ENCODE measurements around the gene PDIK1L. TPM values are rescaled to one million over a fixed set of nuclear protein-coding genes. Genes with fewer than 3 reads are reported as not detected.
A peak's percentile ranks its signal among the peaks of the same experiment; 100 is the strongest.

PDIK1L gene
- total RNA-seq (10 to 100 TPM; 23.1 to 23.5 TPM), polyA plus RNA-seq (1 to 10 TPM; 3.5 to 5.1 (median 3.7) TPM), total RNA-seq (10.3 to 43.3 (median 23.1) reads per million in 6 experiments)

DNA sequence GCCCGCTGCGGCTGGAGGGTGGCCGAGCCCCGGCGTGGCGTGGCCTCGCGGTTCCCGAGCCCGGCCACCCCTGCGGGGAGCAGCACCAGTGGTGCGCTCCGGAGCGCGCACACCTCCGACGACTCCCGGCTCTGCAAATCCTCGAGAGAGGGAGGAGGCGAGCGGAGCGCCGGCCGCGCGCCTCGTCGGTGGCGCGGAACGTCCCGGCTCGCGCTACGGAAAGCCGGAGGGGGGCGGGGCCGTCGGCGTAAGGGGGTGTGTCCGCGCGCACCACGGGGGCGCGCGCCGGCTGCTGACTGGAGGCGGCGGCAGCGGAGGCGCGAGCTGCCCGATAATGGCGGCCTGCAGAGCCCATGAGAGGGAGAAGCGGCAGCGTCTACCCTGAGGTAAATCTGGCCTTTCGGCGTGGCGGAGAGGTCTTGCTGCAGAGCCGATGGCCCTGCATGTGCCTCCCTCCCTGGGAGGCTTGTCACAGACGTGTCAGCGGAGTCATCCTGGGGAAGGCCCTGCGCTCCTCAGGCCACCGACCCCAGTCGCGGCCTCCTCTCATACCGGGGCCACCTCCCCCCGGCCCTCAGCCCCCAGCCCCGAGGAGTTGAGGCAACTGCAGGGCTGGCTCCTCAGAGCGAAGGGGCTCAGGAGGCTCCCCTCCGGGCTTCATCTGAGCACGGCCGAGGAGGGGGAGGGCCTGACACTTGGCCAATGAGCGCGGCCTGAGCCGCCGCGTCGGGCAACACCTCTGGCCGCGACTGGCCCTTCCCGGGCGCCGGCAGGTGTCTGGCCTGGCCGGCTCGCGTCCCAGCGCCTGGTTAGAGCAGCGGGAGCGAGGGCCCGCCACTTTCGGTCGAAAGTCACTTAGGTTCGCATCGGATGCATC is at the start of gene PDIK1L:
PDIK1L (plus strand) TSS at position 295 of the 877 bp plus-strand sequence. CDS start 2,485 bp downstream, outside the sequence.
- peak; percentile 80 to 89 for ATAC-seq
- Mint-ChIP-seq H3K9me3 (no peaks in the 10 kb centered on the region), H3K27me3 (no peaks in the 10 kb centered on the region), H3K4me3 (peak within 1 kb of the TSS; percentile 91 to 98 (median 94)), H3K36me3 (peaks cover 0 to 22% (median 0%) of the 10 kb centered on the region in 3 donors), H3K27ac (peak within 1 kb of the TSS; percentile 82 to 97 (median 95)), H3K4me1 (peaks cover 14 to 33% (median 23%) of the 10 kb centered on the region in 4 donors)
- DNase-seq = peak; percentile 90 to 98 (median 94)
- POLR2A ChIA-PET = interaction anchor here (0.5 to 3.6 kb wide), 15 partner anchors 9 to 279 kb away, joined by 3 to 35 read pairs (median 3); partner anchors contain the start of genes CEP85 and ZNF593

DNA sequence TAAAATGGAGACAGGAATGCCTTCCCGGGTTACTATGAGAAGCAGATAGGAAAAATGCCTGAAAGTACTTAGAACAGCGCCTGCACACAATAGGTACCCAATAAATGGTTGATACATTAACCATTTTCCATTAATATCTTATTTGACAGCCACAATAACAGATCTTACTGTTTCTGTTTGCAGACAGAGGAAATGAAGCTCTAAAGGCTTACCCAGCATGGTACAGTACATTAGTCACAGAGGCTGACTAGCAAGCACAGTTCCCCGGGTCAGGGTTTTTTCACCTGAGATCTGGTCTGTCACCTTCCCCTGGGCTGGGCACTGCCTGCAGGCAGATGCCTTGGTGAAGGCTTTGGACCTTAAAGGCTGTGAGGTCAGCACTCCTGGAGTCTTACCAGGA is 47.1 kb upstream of the PDIK1L start:
- Mint-ChIP-seq H3K27ac (peak overlapping the region in 2 of 10 donors; percentile 58 to 71), H3K4me1 (peaks cover 0 to 2% (median 0%) of the 10 kb centered on the region in 4 donors), H3K27me3 (peaks cover 6 to 26% (median 8%) of the 10 kb centered on the region in 5 donors), H3K36me3 (no peaks in the 10 kb centered on the region), H3K4me3 (no peak overlapping the region), H3K9me3 (no peaks in the 10 kb centered on the region)
- ATAC-seq (no peak), DNase-seq (no peak)
- POLR2A ChIA-PET = interaction anchor here (0.5 kb wide), 1 partner anchor 9 kb away, joined by 4 read pairs; no protein-coding TSS in a partner anchor

DNA sequence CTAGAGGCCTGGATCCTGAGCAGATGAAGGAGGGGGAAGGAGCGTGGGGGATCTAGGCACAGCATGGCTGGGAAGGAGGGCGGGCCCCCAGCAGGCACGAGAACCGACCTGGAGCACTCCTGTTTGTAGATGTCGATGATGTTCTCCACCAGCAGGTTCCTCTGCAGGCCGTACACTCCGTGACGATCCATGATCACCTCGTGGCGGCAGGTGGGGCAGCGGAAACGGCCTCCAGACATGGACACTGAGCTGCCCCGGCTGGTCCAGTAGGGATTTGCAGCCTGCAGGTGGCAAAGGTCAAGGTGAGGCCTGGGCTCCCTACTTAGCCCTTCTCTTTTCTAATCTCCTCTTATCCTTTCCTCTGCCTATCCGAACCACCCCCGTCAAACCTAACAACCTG is 45.5 kb upstream of the PDIK1L start:
- H3K9me3 Mint-ChIP-seq = no peaks in the 10 kb centered on the region
- no peak overlapping the region for H3K4me3 Mint-ChIP-seq
- DNase-seq (no peak), ATAC-seq (no peak)
- peaks cover 3 to 12% (median 5%) of the 10 kb centered on the region in 5 donors for H3K27me3 Mint-ChIP-seq
- POLR2A ChIA-PET = no interaction called here
- peaks cover 0 to 2% (median 0%) of the 10 kb centered on the region in 4 donors for H3K4me1 Mint-ChIP-seq
- H3K27ac Mint-ChIP-seq = no peak overlapping the region
- no peaks in the 10 kb centered on the region for H3K36me3 Mint-ChIP-seq

DNA sequence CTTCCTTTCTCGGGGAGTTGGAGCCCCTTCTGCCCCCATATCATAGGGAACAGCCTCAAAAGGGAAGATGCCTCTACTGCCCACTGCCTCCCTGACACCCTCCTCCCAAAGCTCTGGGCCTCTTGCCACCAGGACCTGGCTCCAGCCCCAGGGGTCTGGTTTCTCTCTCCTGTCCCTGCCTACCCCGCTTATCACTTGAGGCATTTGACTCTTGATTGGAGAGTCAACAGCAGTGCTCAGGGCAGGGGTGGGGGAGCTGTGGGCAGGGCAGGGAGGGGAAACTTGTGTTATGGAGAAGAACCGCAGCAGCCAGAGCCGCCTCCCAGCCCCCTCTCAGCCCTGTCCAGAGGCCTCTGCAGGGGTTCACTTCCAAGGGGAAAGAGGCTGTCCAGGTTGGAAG is 44.8 kb upstream of the PDIK1L start:
- ATAC-seq (no peak), DNase-seq (no peak)
- Mint-ChIP-seq H3K36me3 (no peaks in the 10 kb centered on the region), H3K27ac (no peak overlapping the region), H3K4me3 (peak overlapping the region in 1 of 10 donors; percentile 14), H3K4me1 (peaks cover 0 to 2% (median 0%) of the 10 kb centered on the region in 4 donors), H3K9me3 (no peaks in the 10 kb centered on the region), H3K27me3 (peaks cover 4 to 15% (median 5%) of the 10 kb centered on the region in 5 donors)
- POLR2A ChIA-PET = interaction anchor here (0.6 kb wide), 1 partner anchor 639 kb away, joined by 3 read pairs; no protein-coding TSS in a partner anchor

DNA sequence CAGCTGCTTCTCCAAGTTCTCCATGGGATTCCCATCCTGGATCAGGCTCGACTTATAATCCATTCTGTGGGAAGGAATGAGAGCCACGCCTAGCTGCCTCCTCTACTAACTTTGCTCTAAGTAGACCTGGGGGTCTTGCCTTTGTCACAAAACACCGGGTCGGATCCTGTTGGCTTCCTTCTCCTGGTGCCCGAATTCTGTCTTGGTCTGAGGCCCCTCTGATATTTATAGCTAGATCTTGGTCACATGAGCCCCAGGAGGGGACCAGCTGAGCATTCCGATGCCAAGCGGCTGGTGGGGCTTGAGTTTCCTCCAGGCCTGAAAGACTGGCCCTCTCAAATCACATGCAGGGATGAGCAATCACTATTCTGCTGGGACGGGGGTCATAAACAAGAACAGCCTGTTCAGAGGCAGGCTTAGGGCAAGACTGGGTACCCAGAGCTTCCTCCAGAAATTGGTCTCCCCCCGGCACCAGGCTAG is 44.2 kb upstream of the PDIK1L start, which contains the start of gene TRIM63:
TRIM63 (minus strand) TSS at position 199 of the 480 bp plus-strand sequence; CDS start at position 63, 136 bp downstream.
- peaks cover 8 to 21% (median 9%) of the 10 kb centered on the region in 5 donors for H3K27me3 Mint-ChIP-seq
- no peak for ATAC-seq

DNA sequence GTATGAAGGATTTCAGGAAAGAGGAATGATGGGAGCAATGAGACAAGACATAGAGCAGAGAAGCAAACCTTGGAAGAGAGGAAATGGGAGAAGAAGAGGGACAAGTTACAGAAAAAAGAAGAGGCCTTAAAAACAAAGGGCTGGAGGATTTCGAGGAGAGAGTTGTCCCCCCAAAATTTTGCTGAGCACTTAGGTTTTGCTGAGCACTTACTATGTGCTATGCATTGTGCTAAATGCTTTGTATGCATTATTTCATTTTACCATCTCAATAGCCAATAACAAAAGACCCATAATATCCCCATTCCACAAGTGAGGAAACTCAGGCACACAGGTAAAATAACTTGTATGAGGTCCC is 41.7 kb upstream of the PDIK1L start:
- peaks cover 0 to 2% (median 0%) of the 10 kb centered on the region in 4 donors for H3K4me1 Mint-ChIP-seq
- H3K4me3 Mint-ChIP-seq = no peak overlapping the region
- DNase-seq (no peak), ATAC-seq (no peak)
- POLR2A ChIA-PET = no interaction called here
- no peak overlapping the region for H3K27ac Mint-ChIP-seq
- no peaks in the 10 kb centered on the region for H3K9me3 Mint-ChIP-seq
- peaks cover 8 to 38% (median 15%) of the 10 kb centered on the region in 5 donors for H3K27me3 Mint-ChIP-seq
- H3K36me3 Mint-ChIP-seq = no peaks in the 10 kb centered on the region

More for the DNA sequence above, 44.2 kb upstream of the PDIK1L start, which contains the start of gene TRIM63:
- DNase-seq = no peak
- peaks cover 0 to 2% (median 0%) of the 10 kb centered on the region in 4 donors for H3K4me1 Mint-ChIP-seq
- POLR2A ChIA-PET = no interaction called here
- H3K27ac Mint-ChIP-seq = peak within 1 kb of the TSS in 2 of 10 donors; percentile 17 to 63
- no peaks in the 10 kb centered on the region for H3K36me3 Mint-ChIP-seq
- no peaks in the 10 kb centered on the region for H3K9me3 Mint-ChIP-seq
- peak within 1 kb of the TSS in 1 of 10 donors; percentile 14 for H3K4me3 Mint-ChIP-seq

DNA sequence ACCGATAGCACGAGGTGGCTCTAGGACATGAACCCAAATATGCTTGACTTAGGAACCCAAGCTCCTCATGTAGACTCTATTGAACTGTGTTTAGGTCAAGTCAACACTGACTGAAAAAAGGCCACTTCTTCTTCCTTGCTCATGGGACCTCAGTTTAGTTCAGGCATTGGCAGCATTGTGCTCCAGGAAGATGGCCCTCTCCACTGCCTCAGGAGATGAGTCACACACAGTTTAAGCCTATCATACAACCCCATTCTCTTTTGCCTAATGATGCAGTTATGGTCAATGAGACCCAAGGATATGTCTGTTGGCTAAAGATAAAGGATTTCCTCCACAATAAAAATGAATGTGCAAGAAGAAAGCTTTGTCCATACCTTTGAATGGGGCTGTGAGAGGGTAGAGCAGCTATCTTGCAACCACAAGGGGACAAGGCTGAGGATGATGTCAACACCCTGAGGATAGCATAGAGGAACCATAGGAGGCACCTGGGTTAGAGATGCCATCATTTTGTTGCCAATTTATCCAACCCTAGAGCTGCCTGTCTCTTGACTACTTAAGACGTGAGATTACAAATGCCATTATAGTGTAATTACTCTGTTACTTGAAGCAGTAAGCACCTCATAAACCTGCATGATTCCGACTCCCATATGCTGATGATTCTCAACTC is 41.2 kb upstream of the PDIK1L start:
- no peak for ATAC-seq
- H3K27ac Mint-ChIP-seq = no peak overlapping the region
- H3K27me3 Mint-ChIP-seq = peaks cover 9 to 38% (median 15%) of the 10 kb centered on the region in 5 donors
- POLR2A ChIA-PET = no interaction called here
- H3K4me3 Mint-ChIP-seq = no peak overlapping the region
- DNase-seq = no peak
- peaks cover 0 to 2% (median 0%) of the 10 kb centered on the region in 4 donors for H3K4me1 Mint-ChIP-seq
- no peaks in the 10 kb centered on the region for H3K9me3 Mint-ChIP-seq
- no peaks in the 10 kb centered on the region for H3K36me3 Mint-ChIP-seq

DNA sequence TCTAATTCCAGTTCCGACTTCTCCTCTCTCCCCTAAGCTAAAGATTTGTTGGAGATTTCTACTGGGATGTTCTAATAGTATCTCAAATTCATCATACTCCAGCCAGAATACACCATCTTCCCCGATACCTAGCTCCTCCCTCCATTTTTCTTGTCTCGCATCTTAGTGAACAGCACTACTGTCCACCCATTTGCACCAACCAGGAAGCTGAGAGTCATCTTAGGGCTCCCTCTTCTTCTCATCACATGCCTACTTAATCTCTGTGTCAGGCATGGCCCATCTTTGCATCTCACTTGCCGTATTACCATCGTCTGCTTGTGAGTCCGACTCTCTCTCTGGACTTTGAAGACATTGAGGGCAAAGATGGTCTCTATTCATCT is 40.7 kb upstream of the PDIK1L start:
- Mint-ChIP-seq H3K4me3 (no peak overlapping the region), H3K27me3 (peaks cover 14 to 38% (median 15%) of the 10 kb centered on the region in 5 donors), H3K4me1 (peaks cover 0 to 2% (median 0%) of the 10 kb centered on the region in 4 donors), H3K27ac (no peak overlapping the region), H3K36me3 (no peaks in the 10 kb centered on the region), H3K9me3 (no peaks in the 10 kb centered on the region)
- no peak for DNase-seq
- no peak for ATAC-seq
- POLR2A ChIA-PET = no interaction called here

DNA sequence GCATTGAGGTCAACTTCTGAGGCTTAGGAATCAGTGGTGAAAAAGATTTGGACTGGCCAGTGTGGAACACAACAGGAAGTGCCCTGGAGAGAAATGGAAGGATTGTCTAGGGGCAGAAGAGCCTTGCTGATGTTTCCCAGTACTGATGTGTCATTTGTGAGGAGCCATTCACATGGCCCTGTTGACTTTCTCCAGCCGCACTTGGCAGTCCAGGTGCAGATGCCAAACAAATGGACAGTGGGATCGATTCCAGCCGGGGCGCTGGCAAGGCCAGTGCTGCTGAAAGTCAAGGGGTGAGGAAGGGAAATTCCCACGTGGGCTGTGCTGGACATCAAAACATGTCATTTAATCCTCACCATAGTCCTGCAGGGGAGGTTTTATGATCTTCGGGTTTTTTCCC is 39.3 kb upstream of the PDIK1L start:
- H3K4me3 Mint-ChIP-seq = no peak overlapping the region
- peaks cover 17 to 46% (median 19%) of the 10 kb centered on the region in 5 donors for H3K27me3 Mint-ChIP-seq
- peaks cover 0 to 2% (median 0%) of the 10 kb centered on the region in 4 donors for H3K4me1 Mint-ChIP-seq
- peaks cover 0 to 1% (median 0%) of the 10 kb centered on the region in 9 donors for H3K9me3 Mint-ChIP-seq
- no peak for DNase-seq
- ATAC-seq = no peak
- POLR2A ChIA-PET = no interaction called here
- no peaks in the 10 kb centered on the region for H3K36me3 Mint-ChIP-seq
- H3K27ac Mint-ChIP-seq = peak overlapping the region in 1 of 10 donors; percentile 19

DNA sequence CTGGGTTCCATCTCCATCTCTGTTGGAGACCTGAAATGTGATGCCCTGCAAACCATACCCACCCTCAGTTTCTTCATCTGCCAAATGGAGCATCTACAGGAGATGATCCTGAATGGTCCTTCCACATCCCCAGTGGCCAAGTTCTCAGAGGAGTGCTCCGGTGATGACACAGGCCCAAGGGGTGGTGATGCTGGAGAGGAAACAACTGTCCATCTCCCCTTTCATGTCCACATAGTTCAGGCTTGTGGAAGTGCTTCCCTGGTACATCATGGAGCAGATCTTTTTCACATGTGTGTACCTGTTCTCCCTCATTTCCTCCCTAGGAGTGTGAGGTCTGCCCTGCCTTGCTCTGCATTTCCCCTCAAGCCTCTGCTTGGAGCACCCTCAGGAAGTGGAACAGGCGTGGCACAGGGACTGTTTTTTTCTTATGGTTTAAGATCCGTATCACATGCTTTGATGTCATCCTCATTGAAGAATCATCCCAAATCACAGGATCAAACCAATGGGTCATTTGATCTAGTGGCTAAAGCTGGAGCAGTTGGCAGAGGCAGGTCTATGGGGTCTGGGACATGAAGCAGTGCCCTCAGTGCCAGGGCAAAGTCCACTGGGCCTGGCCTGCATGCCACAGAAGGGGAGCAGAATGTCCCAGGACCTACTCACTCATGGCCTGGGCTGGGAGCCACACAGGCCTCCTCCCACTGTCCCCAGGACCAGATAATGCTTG is 36.0 kb upstream of the PDIK1L start:
- no peak overlapping the region for H3K27ac Mint-ChIP-seq
- ATAC-seq (no peak), DNase-seq (no peak)
- POLR2A ChIA-PET = no interaction called here
- H3K9me3 Mint-ChIP-seq = peaks cover 0 to 1% (median 0%) of the 10 kb centered on the region in 9 donors
- no peaks in the 10 kb centered on the region for H3K36me3 Mint-ChIP-seq
- no peaks in the 10 kb centered on the region for H3K4me1 Mint-ChIP-seq
- peaks cover 16 to 34% (median 18%) of the 10 kb centered on the region in 5 donors for H3K27me3 Mint-ChIP-seq
- no peak overlapping the region for H3K4me3 Mint-ChIP-seq

DNA sequence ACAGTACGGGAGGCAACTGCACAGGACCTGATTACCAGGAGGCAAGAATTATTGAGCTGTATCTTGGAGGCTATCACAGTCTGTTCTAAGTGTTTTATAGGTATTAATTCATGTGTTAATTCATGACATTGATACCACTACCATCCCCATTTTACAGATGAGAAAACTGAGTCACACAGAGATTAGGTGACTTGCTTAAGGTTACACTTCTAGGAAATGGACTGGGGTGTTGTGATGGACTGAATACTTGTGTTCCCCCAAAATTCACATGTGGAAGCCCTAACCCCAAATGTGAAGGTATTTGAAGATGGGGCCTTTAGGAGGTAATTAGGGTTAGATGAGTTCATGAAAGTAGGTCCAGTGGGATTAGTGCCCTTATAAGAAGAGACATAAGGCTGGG is 34.1 kb upstream of the PDIK1L start:
- H3K36me3 Mint-ChIP-seq = no peaks in the 10 kb centered on the region
- POLR2A ChIA-PET = interaction anchor here (0.7 kb wide), 2 partner anchors 9 to 1310 kb away, joined by 3 read pairs; no protein-coding TSS in a partner anchor
- no peaks in the 10 kb centered on the region for H3K4me1 Mint-ChIP-seq
- DNase-seq = no peak
- ATAC-seq = no peak
- peaks cover 0 to 1% (median 0%) of the 10 kb centered on the region in 9 donors for H3K9me3 Mint-ChIP-seq
- H3K4me3 Mint-ChIP-seq = no peak overlapping the region
- peaks cover 12 to 24% (median 12%) of the 10 kb centered on the region in 5 donors for H3K27me3 Mint-ChIP-seq
- no peak overlapping the region for H3K27ac Mint-ChIP-seq

All from naive thymus-derived CD8-positive, alpha-beta T cell (primary cell).